ENCODE measurements around the gene SPEN. TPM values are rescaled to one million over a fixed set of nuclear protein-coding genes. Genes with fewer than 3 reads are reported as not detected.

SPEN gene
- total and polyA plus RNA-seq, 9 of the 15 experiments (the other 6 are each of a cell fraction or from before 2014, with no cell fraction given) = 5.7 to 87.5 (median 27.2) TPM

- no peak for TF ChIP-seq ZMIZ1 (IDR thresholded peaks at IDR 0.05; ENCODE audit: low read depth in 2 of 2, low read length in 2 of 2)
- no peak for TF ChIP-seq CCAR2 (IDR thresholded peaks at IDR 0.05; ENCODE audit: low read depth, low read length)
- TF ChIP-seq MTA1 (IDR thresholded peaks at IDR 0.05; ENCODE audit: borderline replicate concordance) = peak; percentile 75; the same call in 1 of the 2 replicates
- no peak for TF ChIP-seq CREB1 (IDR thresholded peaks at IDR 0.05)
- 0 out of 2 replicates have a peak, but pooled peaks have one; percentile 16 for TF ChIP-seq CREB1 (CRISPR knock-in tag; IDR thresholded peaks at IDR 0.05)
- TF ChIP-seq KDM1A (IDR thresholded peaks at IDR 0.05) = 0 out of 4 replicates have a peak, but pooled peaks of 1 of the 2 experiments have one; percentile 17
- TF ChIP-seq SRSF3 (IDR thresholded peaks at IDR 0.05; ENCODE audit: insufficient read depth, low read length) = no peak
- TF ChIP-seq ZNF766 (CRISPR knock-in tag; conservative IDR thresholded peaks at IDR 0.05) = no peak
- no peak for TF ChIP-seq SMARCE1 (IDR thresholded peaks at IDR 0.05)
- TF ChIP-seq ADNP (tag; IDR thresholded peaks at IDR 0.05) = no peak
- TF ChIP-seq ZZZ3 (IDR thresholded peaks at IDR 0.05) = no peak; the same call in 1 of the 2 replicates
- TF ChIP-seq HDAC2 (IDR thresholded peaks at IDR 0.05) = peak; percentile 90
- no peak for TF ChIP-seq ZNF695 (CRISPR knock-in tag; IDR thresholded peaks at IDR 0.05)
- 0 out of 2 replicates have a peak, but pooled peaks have one; percentile 40 for TF ChIP-seq ZFP91 (CRISPR knock-in tag; IDR thresholded peaks at IDR 0.05)
- TF ChIP-seq PHTF2 (CRISPR knock-in tag; IDR thresholded peaks at IDR 0.05) = no peak
- TF ChIP-seq ZNF134 (CRISPR knock-in tag; conservative IDR thresholded peaks at IDR 0.05) = no peak
- TF ChIP-seq NFE2L1 (tag; IDR thresholded peaks at IDR 0.05; ENCODE audit: borderline replicate concordance, low read depth) = no peak
- no peak for TF ChIP-seq NCOA1 (IDR thresholded peaks at IDR 0.05; ENCODE audit: low read depth)
- TF ChIP-seq HOXB6 (CRISPR knock-in tag; IDR thresholded peaks at IDR 0.05; ENCODE audit: borderline replicate concordance) = peak; percentile 64; the same call in 1 of the 2 replicates
- TF ChIP-seq, protein P1, sequence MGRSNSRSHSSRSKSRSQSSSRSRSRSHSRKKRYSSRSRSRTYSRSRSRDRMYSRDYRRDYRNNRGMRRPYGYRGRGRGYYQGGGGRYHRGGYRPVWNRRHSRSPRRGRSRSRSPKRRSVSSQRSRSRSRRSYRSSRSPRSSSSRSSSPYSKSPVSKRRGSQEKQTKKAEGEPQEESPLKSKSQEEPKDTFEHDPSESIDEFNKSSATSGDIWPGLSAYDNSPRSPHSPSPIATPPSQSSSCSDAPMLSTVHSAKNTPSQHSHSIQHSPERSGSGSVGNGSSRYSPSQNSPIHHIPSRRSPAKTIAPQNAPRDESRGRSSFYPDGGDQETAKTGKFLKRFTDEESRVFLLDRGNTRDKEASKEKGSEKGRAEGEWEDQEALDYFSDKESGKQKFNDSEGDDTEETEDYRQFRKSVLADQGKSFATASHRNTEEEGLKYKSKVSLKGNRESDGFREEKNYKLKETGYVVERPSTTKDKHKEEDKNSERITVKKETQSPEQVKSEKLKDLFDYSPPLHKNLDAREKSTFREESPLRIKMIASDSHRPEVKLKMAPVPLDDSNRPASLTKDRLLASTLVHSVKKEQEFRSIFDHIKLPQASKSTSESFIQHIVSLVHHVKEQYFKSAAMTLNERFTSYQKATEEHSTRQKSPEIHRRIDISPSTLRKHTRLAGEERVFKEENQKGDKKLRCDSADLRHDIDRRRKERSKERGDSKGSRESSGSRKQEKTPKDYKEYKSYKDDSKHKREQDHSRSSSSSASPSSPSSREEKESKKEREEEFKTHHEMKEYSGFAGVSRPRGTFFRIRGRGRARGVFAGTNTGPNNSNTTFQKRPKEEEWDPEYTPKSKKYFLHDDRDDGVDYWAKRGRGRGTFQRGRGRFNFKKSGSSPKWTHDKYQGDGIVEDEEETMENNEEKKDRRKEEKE (IDR thresholded peaks at IDR 0.05; ENCODE audit: borderline replicate concordance in 1 of 2, control insufficient read depth in 1 of 2, low read depth in 2 of 2, low read length in 1 of 2) = no peak; a peak in 1 of 4 replicates
- no peak for TF ChIP-seq ZNF140 (CRISPR knock-in tag; IDR thresholded peaks at IDR 0.05)
- 0 out of 2 replicates have a peak, but pooled peaks have one; percentile 57 for TF ChIP-seq HDGF (IDR thresholded peaks at IDR 0.05)
Observed at GRCh38 chr1:15849775-15850324, 2.3 kb downstream of the SPEN start (continued).

Measured in K562 (cell line).